DMS114 treated with DMSO at 0.1 percent for 48 hours (cell line): ENCODE measurements around the gene STRBP.

Experiments used
- DNase-seq: peaks from one replicate; lab custom pipeline; 2025; ENCODE audit not compliant: unreplicated experiment; lab: John Stamatoyannopoulos, UW

STRBP gene

GRCh38 chr9:123135430-123135829, 133.0 kb downstream of the STRBP start:
- DNase-seq = no peak

- no peak for DNase-seq
These were observed 135.7 kb downstream of the STRBP start for GRCh38 chr9:123132696-123133095.

- no peak for DNase-seq
These were observed 136.4 kb downstream of the STRBP start for GRCh38 chr9:123131993-123132392.

GRCh38 chr9:123131258-123131657, 137.1 kb downstream of the STRBP start:
- DNase-seq = no peak

GRCh38 chr9:123129423-123129822, 139.0 kb downstream of the STRBP start:
- no peak for DNase-seq

- DNase-seq = no peak
These were observed 139.8 kb downstream of the STRBP start for GRCh38 chr9:123128591-123128990.

GRCh38 chr9:123127512-123128075, 140.8 kb downstream of the STRBP start:
- DNase-seq = no peak

- DNase-seq = no peak
These were observed 146.9 kb downstream of the STRBP start for GRCh38 chr9:123121457-123121856.

GRCh38 chr9:123120953-123121352, 147.4 kb downstream of the STRBP start:
- DNase-seq = no peak

- DNase-seq = no peak
These were observed 148.3 kb downstream of the STRBP start for GRCh38 chr9:123120131-123120530.

- no peak for DNase-seq
These were observed 148.8 kb downstream of the STRBP start for GRCh38 chr9:123119566-123119965.

GRCh38 chr9:123116036-123116435, 152.3 kb downstream of the STRBP start:
- no peak for DNase-seq

GRCh38 chr9:123115146-123115913, 153.1 kb downstream of the STRBP start:
- no peak for DNase-seq

- no peak for DNase-seq
These were observed 155.2 kb downstream of the STRBP start for GRCh38 chr9:123113185-123113584.

- DNase-seq = no peak
These were observed 156.1 kb downstream of the STRBP start for GRCh38 chr9:123112015-123112975.

GRCh38 chr9:123111427-123112014, 156.9 kb downstream of the STRBP start:
- DNase-seq = no peak

GRCh38 chr9:123109540-123110279, 158.7 kb downstream of the STRBP start:
- no peak for DNase-seq

- DNase-seq = no peak
These were observed 159.4 kb downstream of the STRBP start for GRCh38 chr9:123108976-123109375.

GRCh38 chr9:123107639-123108285, 160.6 kb downstream of the STRBP start:
- DNase-seq = no peak

- no peak for DNase-seq
These were observed 162.9 kb downstream of the STRBP start for GRCh38 chr9:123105490-123105889.
